Mesenchymal stem cell (in vitro differentiated cells and primary cell): Measurements from ENCODE around the gene CYFIP1.
A peak's percentile ranks its signal among the peaks of the same experiment; 100 is the strongest.

Experiments
- DNase-seq: peaks from one replicate; pipeline ENCODE4 v3.0.0-alpha.2; 2013
- H2AFZ ChIP-seq: one replicate; pipeline ENCODE4 v1.6.1; 2013; ENCODE audit warnings: low read depth, mild to moderate bottlenecking, control low read depth, inconsistent platforms, low read length, moderate library complexity
- H2AK5ac ChIP-seq: 2 replicates; pipeline ENCODE4 v1.6.1; 2013; ENCODE audit warnings: low read length, moderate library complexity, mild to moderate bottlenecking, inconsistent platforms; ENCODE audit not compliant: severe bottlenecking
- H2BK120ac ChIP-seq: one replicate; pipeline ENCODE4 v1.6.1; 2013; ENCODE audit warnings: low read depth, mild to moderate bottlenecking, inconsistent platforms, low read length, moderate library complexity
- H2BK12ac ChIP-seq, 2 experiments: one replicate each; pipeline ENCODE4 v1.6.1; 2013; ENCODE audit warnings: inconsistent platforms in 2 of 2, low read length in 2 of 2, mild to moderate bottlenecking in 2 of 2, moderate library complexity in 2 of 2, control low read depth in 1 of 2
- H2BK15ac ChIP-seq: one replicate; pipeline ENCODE4 v1.6.1; 2013; ENCODE audit warnings: mild to moderate bottlenecking, low read depth, inconsistent platforms; ENCODE audit not compliant: poor library complexity, severe bottlenecking
- H2BK5ac ChIP-seq: 2 replicates; pipeline ENCODE4 v1.6.1; 2013; ENCODE audit warnings: low read depth, mild to moderate bottlenecking, low read length, control low read depth, inconsistent platforms; ENCODE audit not compliant: poor library complexity, severe bottlenecking
- H3K14ac ChIP-seq, 2 experiments: one replicate each; pipeline ENCODE4 v1.6.1; 2013; ENCODE audit warnings: inconsistent platforms in 2 of 2, low read length in 2 of 2, control low read depth in 1 of 2, mild to moderate bottlenecking in 1 of 2, moderate library complexity in 1 of 2
- H3K18ac ChIP-seq, 2 experiments: one replicate each; pipeline ENCODE4 v1.6.1; 2013; ENCODE audit warnings: inconsistent platforms in 2 of 2, low read length in 2 of 2, control low read depth in 1 of 2, low read depth in 1 of 2, mild to moderate bottlenecking in 1 of 2
- H3K23ac ChIP-seq, 2 experiments: one replicate each; pipeline ENCODE4 v1.6.1; 2013; ENCODE audit warnings: inconsistent platforms in 2 of 2, low read length in 2 of 2, mild to moderate bottlenecking in 2 of 2, moderate library complexity in 2 of 2, control low read depth in 1 of 2
- H3K27ac ChIP-seq: 2 replicates; pipeline ENCODE4 v1.5.1; 2013; ENCODE audit warnings: mild to moderate bottlenecking, moderate library complexity, low read length, control low read depth, inconsistent platforms; ENCODE audit not compliant: poor library complexity, severe bottlenecking
- H3K27me3 ChIP-seq, 2 experiments: 2 replicates each; pipeline versions ENCODE4 v1.6.1 to v1.7.0; 2013; ENCODE audit warnings: low read length in 2 of 2, mild to moderate bottlenecking in 2 of 2, moderate library complexity in 2 of 2, control low read depth in 1 of 2, inconsistent platforms in 1 of 2; ENCODE audit not compliant: control insufficient read depth in 1 of 2, insufficient read depth in 1 of 2
- H3K36me3 ChIP-seq, 2 experiments: 2 replicates each; pipeline versions ENCODE4 v1.6.1 to v1.7.0; 2013; ENCODE audit warnings: low read length in 2 of 2, control low read depth in 1 of 2, inconsistent platforms in 1 of 2, low read depth in 1 of 2, mild to moderate bottlenecking in 1 of 2; ENCODE audit not compliant: insufficient read depth in 2 of 2, control insufficient read depth in 1 of 2
- H3K4ac ChIP-seq, 2 experiments: one replicate each; pipeline ENCODE4 v1.6.1; 2013; ENCODE audit warnings: inconsistent platforms in 2 of 2, low read length in 2 of 2, mild to moderate bottlenecking in 2 of 2, moderate library complexity in 2 of 2, control low read depth in 1 of 2, low read depth in 1 of 2
- H3K4me1 ChIP-seq: 2 replicates; pipeline ENCODE4 v1.6.1; 2013; ENCODE audit warnings: low read depth, low read length, control low read depth; ENCODE audit not compliant: control insufficient read depth, insufficient read depth
- H3K4me2 ChIP-seq: 2 replicates; pipeline ENCODE4 v1.6.1; 2013; ENCODE audit warnings: low read length, mild to moderate bottlenecking, inconsistent platforms; ENCODE audit not compliant: poor library complexity, severe bottlenecking
- H3K4me3 ChIP-seq, 2 experiments: 2 replicates each; pipeline versions ENCODE4 v1.5.1 to v1.7.0; 2013; ENCODE audit warnings: low read length in 2 of 2, mild to moderate bottlenecking in 2 of 2, control low read depth in 1 of 2, low read depth in 1 of 2; ENCODE audit not compliant: insufficient read depth in 1 of 2
- H3K79me1 ChIP-seq: replicated peaks from 2 replicates; pipeline ENCODE4 v1.6.1; 2013; ENCODE audit warnings: mild to moderate bottlenecking, control low read depth, low read length, inconsistent platforms; ENCODE audit not compliant: poor library complexity, severe bottlenecking
- H3K9ac ChIP-seq: 2 replicates; pipeline ENCODE4 v1.7.0; 2013; ENCODE audit warnings: mild to moderate bottlenecking, low read length, moderate library complexity
- H3K9me3 ChIP-seq: 2 replicates; pipeline ENCODE4 v1.7.0; 2013; ENCODE audit warnings: mild to moderate bottlenecking, low read length; ENCODE audit not compliant: control insufficient read depth
- H4K8ac ChIP-seq: one replicate; pipeline ENCODE4 v1.6.1; 2013; ENCODE audit warnings: inconsistent platforms, mild to moderate bottlenecking, low read length, moderate library complexity
- H4K91ac ChIP-seq: one replicate; pipeline ENCODE4 v1.6.1; 2013; ENCODE audit warnings: mild to moderate bottlenecking, low read length, inconsistent platforms
- whole genome bisulfite sequencing: methylation state at CpG from one replicate; pipeline ENCODE4 v1.1.7; 2013; ENCODE audit warnings: mixed read lengths; 5-methylcytosine and 5-hydroxymethylcytosine counted together

The CYFIP1 gene

DNA sequence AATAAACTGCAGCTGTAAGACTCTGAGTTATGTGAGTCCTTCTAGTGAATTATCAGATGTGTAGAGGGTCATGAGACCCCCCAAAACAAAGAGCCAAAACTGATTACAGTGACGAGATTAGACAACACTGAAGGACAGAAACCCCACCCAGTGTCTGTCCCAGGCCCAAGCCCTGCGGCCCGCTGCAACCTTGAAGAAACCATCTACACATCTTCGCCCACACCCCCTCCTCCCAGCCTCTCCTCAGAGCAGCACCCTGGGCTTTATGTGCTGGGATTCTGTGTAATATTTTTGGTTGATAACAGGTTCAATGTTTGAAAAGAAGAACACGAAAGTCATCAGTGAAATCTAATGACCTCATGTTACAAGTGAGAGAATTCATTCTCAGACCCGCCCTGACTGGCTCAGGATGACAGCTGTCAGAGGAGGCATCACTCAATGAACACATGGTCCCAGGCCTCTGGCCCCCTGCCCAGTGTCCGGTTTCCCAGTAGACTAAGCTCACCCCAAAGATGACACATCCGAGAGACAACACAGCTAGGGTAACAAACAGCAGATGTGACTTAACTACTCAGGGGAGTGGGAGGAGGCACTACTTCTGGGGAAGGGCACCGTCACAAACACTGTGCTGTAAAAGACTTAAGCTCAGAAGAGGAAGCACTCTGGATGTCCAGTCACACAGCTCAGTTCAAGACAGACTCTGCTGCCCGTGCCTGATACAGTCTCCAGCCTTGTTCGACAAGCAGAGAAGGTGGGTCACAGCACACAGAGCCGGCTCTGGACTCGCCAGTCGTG, 92.8 kb downstream of the CYFIP1 start:
- Histone ChIP-seq H3K9me3 (no peaks in the 10 kb centered on the region), H2AFZ (no peak overlapping the region), H3K9ac (peak overlapping the region; percentile 81), H4K91ac (peak overlapping the region; percentile 57), H4K8ac (no peak overlapping the region), H3K27ac (peak overlapping the region; percentile 24), H3K23ac (no peak overlapping the region), H2AK5ac (no peak overlapping the region), H3K79me1 (peaks cover 17% of the 10 kb centered on the region), H3K27me3 (no peaks in the 10 kb centered on the region), H3K18ac (peak overlapping the region in 1 of 2 experiments; percentile 64), H2BK15ac (no peak overlapping the region), H2BK5ac (no peak overlapping the region), H3K4me3 (peak overlapping the region in 1 of 2 experiments; percentile 12), H3K4me2 (no peak overlapping the region), H2BK120ac (no peak overlapping the region), H2BK12ac (peak overlapping the region; percentile 35 to 38), H3K4ac (peak overlapping the region in 1 of 2 experiments; percentile 12), H3K4me1 (peaks cover 7% of the 10 kb centered on the region), H3K14ac (no peak overlapping the region), H3K36me3 (peaks cover 29 to 35% of the 10 kb centered on the region in 2 experiments)
- peak; percentile 94 for DNase-seq
- WGBS: 62% methylated on average over 13 of the region's 14 CpGs

DNA sequence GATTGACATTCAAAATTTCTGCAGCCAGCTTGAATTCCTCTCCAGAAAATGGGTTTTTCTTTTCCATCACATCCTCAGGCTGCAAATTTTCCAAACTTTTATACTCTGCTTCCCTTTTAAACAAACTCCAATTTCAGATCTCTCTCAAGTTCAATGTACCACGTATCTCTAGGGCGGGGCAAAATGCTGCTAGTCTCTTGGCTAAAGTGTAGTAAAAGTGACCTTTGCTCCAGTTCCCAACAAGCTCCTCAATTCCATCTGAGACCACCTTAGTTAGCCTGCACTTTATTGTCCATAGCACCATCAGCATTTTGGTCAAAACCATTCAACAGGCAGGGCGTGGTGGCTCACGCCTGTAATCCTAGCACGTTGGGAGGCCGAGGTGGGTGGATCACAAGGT, 95.0 kb downstream of the CYFIP1 start:
- no peak overlapping the region for H2BK120ac ChIP-seq
- H3K4me1 ChIP-seq: peaks cover 7% of the 10 kb centered on the region
- H2BK5ac ChIP-seq: no peak overlapping the region
- H3K4me3 ChIP-seq: no peak overlapping the region
- no peak overlapping the region for H3K14ac ChIP-seq
- no peak overlapping the region for H3K9ac ChIP-seq
- no peak for DNase-seq
- H3K79me1 ChIP-seq: peaks cover 19% of the 10 kb centered on the region
- H2AK5ac ChIP-seq: no peak overlapping the region
- H3K4ac ChIP-seq: no peak overlapping the region
- H3K18ac ChIP-seq: no peak overlapping the region
- H4K8ac ChIP-seq: no peak overlapping the region
- H4K91ac ChIP-seq: no peak overlapping the region
- H3K27me3 ChIP-seq: no peaks in the 10 kb centered on the region
- H2BK15ac ChIP-seq: no peak overlapping the region
- no peak overlapping the region for H3K23ac ChIP-seq
- no peak overlapping the region for H2AFZ ChIP-seq
- no peaks in the 10 kb centered on the region for H3K9me3 ChIP-seq
- WGBS: 97% methylated on average over 6 of the region's 6 CpGs
- no peak overlapping the region for H3K27ac ChIP-seq
- no peak overlapping the region for H2BK12ac ChIP-seq
- H3K36me3 ChIP-seq: peaks cover 39 to 40% of the 10 kb centered on the region in 2 experiments
- no peak overlapping the region for H3K4me2 ChIP-seq

DNA sequence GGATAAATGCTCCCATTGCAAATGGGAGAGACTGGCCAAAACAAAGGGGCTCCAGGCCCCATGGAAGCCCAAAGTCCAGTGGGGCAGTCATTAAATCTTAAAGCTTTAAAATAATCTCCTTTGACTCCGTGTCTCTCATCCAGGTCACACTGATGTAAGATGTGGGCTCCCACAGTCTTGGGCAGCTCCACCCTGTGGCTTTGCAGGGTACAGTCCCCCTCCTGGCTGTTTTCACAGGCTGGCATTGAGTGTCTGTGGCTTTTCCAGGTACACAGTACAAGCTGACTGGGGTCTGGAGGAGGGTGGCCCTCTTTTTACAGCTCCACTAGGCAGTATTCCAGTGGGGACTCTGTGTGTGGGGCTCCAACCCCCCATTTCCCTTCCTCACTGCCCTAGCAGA, 95.8 kb downstream of the CYFIP1 start:
- H3K27me3 ChIP-seq: no peaks in the 10 kb centered on the region
- H3K4me1 ChIP-seq: peaks cover 7% of the 10 kb centered on the region
- H2BK5ac ChIP-seq: no peak overlapping the region
- H2AFZ ChIP-seq: no peak overlapping the region
- no peak overlapping the region for H3K23ac ChIP-seq
- DNase-seq: no peak
- H3K4me3 ChIP-seq: no peak overlapping the region
- no peaks in the 10 kb centered on the region for H3K9me3 ChIP-seq
- no peak overlapping the region for H4K8ac ChIP-seq
- H3K27ac ChIP-seq: no peak overlapping the region
- H3K4me2 ChIP-seq: no peak overlapping the region
- peaks cover 42 to 44% of the 10 kb centered on the region in 2 experiments for H3K36me3 ChIP-seq
- H4K91ac ChIP-seq: no peak overlapping the region
- H3K79me1 ChIP-seq: peaks cover 20% of the 10 kb centered on the region
- H3K4ac ChIP-seq: no peak overlapping the region
- no peak overlapping the region for H3K18ac ChIP-seq
- no peak overlapping the region for H2BK15ac ChIP-seq
- 89% methylated on average over 1 of the region's 1 CpG for WGBS
- no peak overlapping the region for H2BK12ac ChIP-seq
- no peak overlapping the region for H3K14ac ChIP-seq
- no peak overlapping the region for H2BK120ac ChIP-seq
- H3K9ac ChIP-seq: no peak overlapping the region
- H2AK5ac ChIP-seq: no peak overlapping the region

DNA sequence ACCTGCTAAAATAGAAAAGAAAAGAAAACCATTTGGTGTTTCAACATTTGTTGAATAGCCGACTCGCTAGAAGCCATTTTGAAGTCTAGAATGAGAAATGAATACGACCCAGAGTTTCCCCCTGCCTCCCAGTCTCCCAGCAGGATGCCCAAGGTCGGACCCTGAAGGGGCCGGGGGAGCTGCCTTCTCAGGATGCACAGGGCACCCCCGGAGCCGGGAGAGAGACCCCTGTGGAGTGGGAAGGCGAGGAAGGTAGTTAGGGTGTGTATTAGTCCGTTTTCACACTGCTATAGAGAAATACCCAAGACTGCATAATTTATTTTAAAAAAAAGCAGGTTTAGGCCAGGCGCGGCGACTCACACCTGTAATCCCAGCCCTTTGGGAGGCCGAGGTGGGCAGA, 97.0 kb downstream of the CYFIP1 start:
- Histone ChIP-seq H3K18ac (no peak overlapping the region), H3K4me2 (no peak overlapping the region), H3K27me3 (no peaks in the 10 kb centered on the region), H3K79me1 (peaks cover 24% of the 10 kb centered on the region), H3K4me3 (no peak overlapping the region), H3K4me1 (peaks cover 5% of the 10 kb centered on the region), H2BK5ac (no peak overlapping the region), H2AK5ac (no peak overlapping the region), H4K91ac (no peak overlapping the region), H3K4ac (no peak overlapping the region), H2BK120ac (no peak overlapping the region), H3K23ac (no peak overlapping the region), H2AFZ (no peak overlapping the region), H3K27ac (no peak overlapping the region), H3K14ac (no peak overlapping the region), H3K9ac (no peak overlapping the region), H3K36me3 (peaks cover 44 to 48% of the 10 kb centered on the region in 2 experiments), H2BK15ac (no peak overlapping the region), H3K9me3 (no peaks in the 10 kb centered on the region), H4K8ac (no peak overlapping the region), H2BK12ac (no peak overlapping the region)
- DNase-seq: no peak
- WGBS: 98% methylated on average over 4 of the region's 13 CpGs
